ENCODE results near the gene IRF8. TPM values are rescaled to one million over a fixed set of nuclear protein-coding genes. Genes with fewer than 3 reads are reported as not detected.

Gene IRF8
- total RNA-seq, 3 donors from 2014 or later, result 16.7 to 121 (median 20.2) TPM

GRCh38 chr16:85965125-85965524 lies 66.2 kb downstream of the IRF8 start:
- DNase-seq (ENCODE audit: low spot score in 2 of 2), result no peak
- no peaks in the 10 kb centered on the region for H3K27me3 ChIP-seq
- intact Hi-C loops (cut with DNase I; ENCODE audit: low total_unique reads), result no loop called here
- H3K4me3 ChIP-seq, result no peak overlapping the region
- TF ChIP-seq CTCF (IDR thresholded peaks at IDR 0.05), result no peak
- no peak for TF ChIP-seq POLR2A (IDR thresholded peaks at IDR 0.05)
- no peak for TF ChIP-seq POLR2AphosphoS5 (IDR thresholded peaks at IDR 0.05)
- H3K27ac ChIP-seq, result no peak overlapping the region
- H3K4me1 ChIP-seq, result no peaks in the 10 kb centered on the region
- H3K9me3 ChIP-seq, result no peaks in the 10 kb centered on the region
- H3K36me3 ChIP-seq, result no peaks in the 10 kb centered on the region

- no peaks in the 10 kb centered on the region for H3K9me3 ChIP-seq
- no peaks in the 10 kb centered on the region for H3K27me3 ChIP-seq
- H3K4me3 ChIP-seq, result no peak overlapping the region
- no peaks in the 10 kb centered on the region for H3K36me3 ChIP-seq
- TF ChIP-seq POLR2AphosphoS5 (IDR thresholded peaks at IDR 0.05) (no peak), CTCF (IDR thresholded peaks at IDR 0.05) (no peak), POLR2A (IDR thresholded peaks at IDR 0.05) (no peak)
- H3K27ac ChIP-seq, result no peak overlapping the region
- no peak for DNase-seq (ENCODE audit: low spot score in 2 of 2)
- no peaks in the 10 kb centered on the region for H3K4me1 ChIP-seq
- intact Hi-C loops (cut with DNase I; ENCODE audit: low total_unique reads), result no loop called here
Observed at GRCh38 chr16:85967111-85967510, 68.1 kb downstream of the IRF8 start.

GRCh38 chr16:85968041-85968920 lies 69.3 kb downstream of the IRF8 start:
- TF ChIP-seq POLR2AphosphoS5 (IDR thresholded peaks at IDR 0.05) (no peak), CTCF (IDR thresholded peaks at IDR 0.05) (no peak), POLR2A (IDR thresholded peaks at IDR 0.05) (no peak)
- Histone ChIP-seq H3K4me1 (no peaks in the 10 kb centered on the region), H3K27ac (no peak overlapping the region), H3K4me3 (no peak overlapping the region), H3K9me3 (no peaks in the 10 kb centered on the region), H3K27me3 (no peaks in the 10 kb centered on the region), H3K36me3 (no peaks in the 10 kb centered on the region)
- DNase-seq (ENCODE audit: low spot score in 2 of 2), result no peak
- intact Hi-C loops (cut with DNase I; ENCODE audit: low total_unique reads), result no loop called here

GRCh38 chr16:85969159-85969558 lies 70.2 kb downstream of the IRF8 start:
- Histone ChIP-seq H3K4me1 (no peaks in the 10 kb centered on the region), H3K9me3 (no peaks in the 10 kb centered on the region), H3K36me3 (no peaks in the 10 kb centered on the region), H3K27me3 (no peaks in the 10 kb centered on the region), H3K27ac (no peak overlapping the region), H3K4me3 (no peak overlapping the region)
- no peak for TF ChIP-seq CTCF (IDR thresholded peaks at IDR 0.05)
- TF ChIP-seq POLR2A (IDR thresholded peaks at IDR 0.05), result no peak
- TF ChIP-seq POLR2AphosphoS5 (IDR thresholded peaks at IDR 0.05), result no peak
- intact Hi-C loops (cut with DNase I; ENCODE audit: low total_unique reads), result no loop called here
- DNase-seq (ENCODE audit: low spot score in 2 of 2), result no peak

- no peak overlapping the region for H3K4me3 ChIP-seq
- no peaks in the 10 kb centered on the region for H3K4me1 ChIP-seq
- intact Hi-C loops (cut with DNase I; ENCODE audit: low total_unique reads), result no loop called here
- H3K27me3 ChIP-seq, result no peaks in the 10 kb centered on the region
- no peaks in the 10 kb centered on the region for H3K9me3 ChIP-seq
- no peaks in the 10 kb centered on the region for H3K36me3 ChIP-seq
- H3K27ac ChIP-seq, result no peak overlapping the region
- no peak for DNase-seq (ENCODE audit: low spot score in 2 of 2)
- no peak for TF ChIP-seq POLR2A (IDR thresholded peaks at IDR 0.05)
- TF ChIP-seq POLR2AphosphoS5 (IDR thresholded peaks at IDR 0.05), result no peak
- no peak for TF ChIP-seq CTCF (IDR thresholded peaks at IDR 0.05)
Observed at GRCh38 chr16:85969591-85969990, 70.6 kb downstream of the IRF8 start.
